Erythroblast (primary cell): Measurements from ENCODE around the gene INHBB.

ENCODE experiments used
- GATA1 ChIP-seq: IDR thresholded peaks from 2 replicates; pipeline ENCODE4 v1.6.1; 2011; ENCODE audit warnings: low read depth, mild to moderate bottlenecking, control low read depth, low read length, moderate library complexity
- POLR2A ChIP-seq: IDR thresholded peaks from 2 replicates; pipeline ENCODE4 v1.6.1; 2011; ENCODE audit warnings: mild to moderate bottlenecking, low read length

- no peak for TF ChIP-seq POLR2A
- TF ChIP-seq GATA1 = no peak
Measured at GRCh38 chr2:120323214-120323613, 22.7 kb upstream of the INHBB start.
